Measurements from ENCODE around the gene ARID5B. TPM values are rescaled to one million over a fixed set of nuclear protein-coding genes. Genes with fewer than 3 reads are reported as not detected.

Gene ARID5B
- polyA plus RNA-seq, 1 experiment: 137 TPM

- Histone ChIP-seq H3K9me3 (ENCODE audit: control insufficient read depth, insufficient read depth, low read length) (no peaks in the 10 kb centered on the region), H3K27ac (ENCODE audit: low read depth, low read length) (peak overlapping the region; percentile 93), H3K27me3 (ENCODE audit: control insufficient read depth, insufficient read depth, low read length) (no peaks in the 10 kb centered on the region), H3K4me3 (ENCODE audit: low read depth, low read length) (peak overlapping the region; percentile 94)
- TF ChIP-seq CTCF (IDR thresholded peaks at IDR 0.05; ENCODE audit: low read depth, low read length): no peak
- CTCF ChIA-PET: interaction anchor here (0.6 to 2.8 kb wide), 5 partner anchors 10 to 381 kb away, joined by 3 to 25 read pairs (median 9); no protein-coding TSS in a partner anchor
- DNase-seq (ENCODE audit: low read depth, low spot score): peak; percentile 96
- POLR2A ChIA-PET: interaction anchor here (0.7 to 3.6 kb wide), 17 partner anchors 10 to 588 kb away, joined by 3 to 42 read pairs (median 5); no protein-coding TSS in a partner anchor
Measured at GRCh38 chr10:62048919-62049623, 147.6 kb downstream of the ARID5B start.

GRCh38 chr10:62049624-62050345 is 148.3 kb downstream of the ARID5B start:
- no peak for TF ChIP-seq CTCF (IDR thresholded peaks at IDR 0.05; ENCODE audit: low read depth, low read length)
- CTCF ChIA-PET: interaction anchor here (0.7 to 2.8 kb wide), 5 partner anchors 10 to 213 kb away, joined by 3 to 25 read pairs (median 9); no protein-coding TSS in a partner anchor
- H3K27ac ChIP-seq (ENCODE audit: low read depth, low read length): peak overlapping the region; percentile 93

GRCh38 chr10:62050346-62050892 is 148.9 kb downstream of the ARID5B start:
- ChIA-PET POLR2A (interaction anchor here (0.8 to 3.6 kb wide), 8 partner anchors 8 to 181 kb away, joined by 3 to 42 read pairs (median 4); no protein-coding TSS in a partner anchor), CTCF (interaction anchor here (0.7 to 2.8 kb wide), 4 partner anchors 11 to 212 kb away, joined by 4 to 25 read pairs (median 10); no protein-coding TSS in a partner anchor)
- no peak for TF ChIP-seq CTCF (IDR thresholded peaks at IDR 0.05; ENCODE audit: low read depth, low read length)

More at GRCh38 chr10:62049624-62050345, 148.3 kb downstream of the ARID5B start:
- POLR2A ChIA-PET: interaction anchor here (0.8 to 3.6 kb wide), 17 partner anchors 9 to 588 kb away, joined by 3 to 42 read pairs (median 5); no protein-coding TSS in a partner anchor
- Histone ChIP-seq H3K9me3 (ENCODE audit: control insufficient read depth, insufficient read depth, low read length) (no peaks in the 10 kb centered on the region), H3K27me3 (ENCODE audit: control insufficient read depth, insufficient read depth, low read length) (no peaks in the 10 kb centered on the region), H3K4me3 (ENCODE audit: low read depth, low read length) (peak overlapping the region; percentile 94)
- DNase-seq (ENCODE audit: low read depth, low spot score): no peak

GRCh38 chr10:62050893-62051433 is 149.5 kb downstream of the ARID5B start:
- TF ChIP-seq CTCF (IDR thresholded peaks at IDR 0.05; ENCODE audit: low read depth, low read length): no peak
- Histone ChIP-seq H3K9me3 (ENCODE audit: control insufficient read depth, insufficient read depth, low read length) (no peaks in the 10 kb centered on the region), H3K27me3 (ENCODE audit: control insufficient read depth, insufficient read depth, low read length) (no peaks in the 10 kb centered on the region), H3K4me3 (ENCODE audit: low read depth, low read length) (peak overlapping the region; percentile 94), H3K27ac (ENCODE audit: low read depth, low read length) (peak overlapping the region; percentile 84)
- peak; percentile 66 for DNase-seq (ENCODE audit: low read depth, low spot score)
- POLR2A ChIA-PET: interaction anchor here (0.8 to 3.6 kb wide), 6 partner anchors 8 to 180 kb away, joined by 3 to 42 read pairs (median 6); no protein-coding TSS in a partner anchor
- CTCF ChIA-PET: interaction anchor here (2.0 to 2.8 kb wide), 3 partner anchors 12 to 194 kb away, joined by 9 to 25 read pairs (median 11); no protein-coding TSS in a partner anchor

More at GRCh38 chr10:62050346-62050892, 148.9 kb downstream of the ARID5B start:
- H3K27me3 ChIP-seq (ENCODE audit: control insufficient read depth, insufficient read depth, low read length): no peaks in the 10 kb centered on the region
- peak overlapping the region; percentile 84 for H3K27ac ChIP-seq (ENCODE audit: low read depth, low read length)
- no peaks in the 10 kb centered on the region for H3K9me3 ChIP-seq (ENCODE audit: control insufficient read depth, insufficient read depth, low read length)
- no peak for DNase-seq (ENCODE audit: low read depth, low spot score)
- peak overlapping the region; percentile 94 for H3K4me3 ChIP-seq (ENCODE audit: low read depth, low read length)

All from AG04450 (cell line).